GM03348 (cell line): ENCODE data around the gene HIVEP3.

Source experiments
- DNase-seq: peaks from one replicate; pipeline ENCODE4 v3.0.0; 2012; ENCODE audit warnings: low spot score

HIVEP3 gene

GRCh38 chr1:41611932-41612450 lies 306.7 kb downstream of the HIVEP3 start:
- DNase-seq, result no peak

- DNase-seq, result no peak
These were observed 307.4 kb downstream of the HIVEP3 start for GRCh38 chr1:41611068-41611931.

DNA sequence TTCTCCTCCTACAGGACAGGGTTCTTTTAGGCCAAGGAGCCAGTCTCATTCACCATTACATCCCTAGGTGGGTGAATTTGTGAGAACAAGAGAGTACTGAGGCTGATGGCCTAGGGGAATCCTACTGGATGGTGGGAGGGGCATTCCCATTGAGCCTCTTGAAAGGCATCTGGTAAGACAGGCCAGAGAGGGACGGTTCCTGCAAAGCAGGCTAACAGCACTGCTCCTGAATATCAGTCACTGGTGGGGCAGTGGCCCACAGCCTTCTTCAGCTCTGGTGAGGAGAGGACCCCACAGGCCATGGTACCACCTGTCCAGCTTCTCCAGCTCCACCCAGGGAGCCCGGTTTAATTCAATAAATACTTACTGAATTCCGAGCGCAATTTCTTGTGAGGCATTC lies 308.4 kb downstream of the HIVEP3 start:
- DNase-seq, result no peak

DNA sequence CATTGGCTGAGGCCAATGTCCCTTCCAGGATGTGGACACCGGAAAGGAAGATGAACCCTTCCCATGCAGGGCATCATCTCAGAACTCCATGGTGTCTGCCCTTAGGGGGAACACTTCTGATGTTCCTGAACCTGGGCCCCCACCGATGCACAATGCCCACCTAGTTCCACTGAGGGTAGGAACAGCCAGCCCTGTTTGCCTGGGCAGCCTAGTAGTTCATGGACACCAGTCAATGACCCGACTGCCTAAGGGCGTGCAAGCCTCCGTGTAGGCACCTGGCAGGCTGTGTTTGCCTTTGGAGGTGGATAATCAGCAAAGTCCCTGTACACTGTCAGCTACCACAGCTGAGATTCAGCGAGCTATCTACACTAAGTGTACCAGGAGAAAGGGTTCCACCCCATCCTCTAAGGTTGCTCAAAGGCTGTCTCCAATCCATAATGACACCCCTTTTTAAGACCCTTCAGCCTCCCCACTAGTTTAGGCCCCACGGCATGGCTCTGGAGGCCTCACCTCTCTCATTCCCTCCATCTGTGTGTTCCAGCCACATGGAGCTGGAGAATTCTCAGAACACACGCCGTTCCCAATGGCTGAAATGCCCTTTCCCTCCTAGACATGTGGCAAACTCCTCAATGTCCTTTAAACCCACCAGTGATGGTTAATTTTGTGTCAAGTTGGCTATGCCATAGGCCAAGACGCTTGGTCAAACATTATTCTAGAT lies 309.4 kb downstream of the HIVEP3 start:
- DNase-seq, result no peak

DNA sequence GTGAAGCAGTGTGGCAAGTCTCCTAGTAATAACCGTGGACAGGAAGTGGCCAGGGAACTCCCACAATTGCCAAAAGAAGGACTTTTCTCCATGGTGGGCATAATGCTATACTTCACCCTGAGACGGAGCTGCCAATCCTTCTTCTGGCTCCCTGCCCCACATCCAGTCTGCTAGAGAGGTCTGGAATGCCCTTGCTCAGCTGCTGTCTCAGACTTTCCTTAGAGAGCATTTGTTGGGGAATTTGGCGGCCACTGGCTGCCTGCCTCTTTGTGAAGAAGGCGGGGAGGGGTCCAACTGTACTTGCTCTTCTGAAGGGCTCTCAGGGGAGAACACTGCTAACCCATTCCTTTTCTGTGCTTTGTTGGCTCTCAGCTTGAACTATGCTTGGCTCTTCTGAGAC lies 310.5 kb downstream of the HIVEP3 start:
- DNase-seq, result peak; percentile 42

GRCh38 chr1:41607808-41608207 lies 310.9 kb downstream of the HIVEP3 start:
- DNase-seq, result no peak

DNA sequence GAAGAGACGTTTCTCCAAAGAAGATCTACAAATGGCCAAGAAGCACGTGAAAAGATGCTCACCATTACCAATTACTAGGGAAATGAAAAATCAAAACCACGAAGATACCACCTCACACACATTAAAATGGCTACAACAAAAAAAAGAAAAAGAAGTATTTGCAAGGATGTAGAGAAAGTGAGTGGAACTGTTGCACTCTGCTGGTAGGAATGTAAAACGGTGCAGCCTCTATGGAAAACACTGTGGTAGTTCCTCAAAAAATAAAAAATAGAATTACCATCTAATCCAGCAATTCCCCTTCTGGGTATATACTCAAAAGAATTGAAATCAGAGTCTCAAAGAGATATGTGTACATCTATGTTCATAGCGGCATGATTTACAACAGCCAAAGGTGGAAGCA lies 318.8 kb downstream of the HIVEP3 start:
- DNase-seq, result no peak

DNA sequence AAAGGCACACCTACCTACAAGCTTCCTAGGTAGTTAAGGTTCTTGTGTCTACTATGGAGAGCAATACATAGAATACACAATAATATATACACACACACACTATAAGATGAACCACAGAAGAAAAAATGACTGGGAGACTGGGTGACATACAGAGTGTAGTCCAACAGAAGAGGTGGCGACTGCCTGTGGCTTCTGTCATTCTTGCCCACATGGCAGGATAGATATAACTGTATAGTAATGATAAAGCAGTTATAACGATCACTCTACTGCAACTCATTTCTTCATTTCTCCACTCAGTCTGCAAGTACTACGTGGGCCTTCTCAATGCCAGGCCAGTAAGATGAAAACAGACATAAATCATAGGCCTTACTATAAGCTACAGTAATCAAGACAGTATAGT lies 320.4 kb downstream of the HIVEP3 start:
- no peak for DNase-seq

DNA sequence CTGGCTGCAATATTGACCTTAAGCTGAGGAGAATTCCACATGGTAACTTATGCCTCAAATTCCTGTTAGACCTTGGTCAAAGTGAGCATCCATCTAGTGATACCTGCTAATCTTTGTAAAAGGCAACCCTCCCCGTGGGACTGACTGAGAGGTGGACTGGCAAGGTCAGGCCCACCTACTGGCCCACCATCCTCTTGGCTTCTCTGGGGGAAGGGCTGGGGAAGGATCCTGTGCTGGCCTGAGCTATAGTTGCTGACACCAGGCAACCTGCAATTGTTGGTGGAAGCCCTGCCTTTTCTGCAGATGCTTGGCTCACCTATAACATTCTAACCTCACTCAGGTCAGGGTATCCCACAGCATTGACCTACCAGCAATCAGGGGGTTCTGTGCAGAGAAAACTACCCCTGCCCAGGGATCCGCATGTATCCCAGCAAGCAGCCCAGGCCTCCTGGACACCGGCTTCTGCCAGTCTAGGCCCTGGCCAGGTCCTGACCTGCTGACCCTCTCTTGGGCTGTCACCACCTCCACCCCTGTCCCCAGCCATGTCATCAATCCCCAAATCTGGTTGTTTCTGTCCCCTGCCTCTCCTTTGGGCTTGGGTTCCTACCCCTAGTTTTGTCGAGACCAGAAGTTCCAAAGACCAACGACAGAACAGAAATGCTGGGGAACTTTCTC lies 326.1 kb downstream of the HIVEP3 start:
- DNase-seq, result no peak

GRCh38 chr1:41591891-41592290 lies 326.8 kb downstream of the HIVEP3 start:
- no peak for DNase-seq

- DNase-seq, result no peak
These were observed 328.4 kb downstream of the HIVEP3 start for GRCh38 chr1:41590331-41590730.

DNA sequence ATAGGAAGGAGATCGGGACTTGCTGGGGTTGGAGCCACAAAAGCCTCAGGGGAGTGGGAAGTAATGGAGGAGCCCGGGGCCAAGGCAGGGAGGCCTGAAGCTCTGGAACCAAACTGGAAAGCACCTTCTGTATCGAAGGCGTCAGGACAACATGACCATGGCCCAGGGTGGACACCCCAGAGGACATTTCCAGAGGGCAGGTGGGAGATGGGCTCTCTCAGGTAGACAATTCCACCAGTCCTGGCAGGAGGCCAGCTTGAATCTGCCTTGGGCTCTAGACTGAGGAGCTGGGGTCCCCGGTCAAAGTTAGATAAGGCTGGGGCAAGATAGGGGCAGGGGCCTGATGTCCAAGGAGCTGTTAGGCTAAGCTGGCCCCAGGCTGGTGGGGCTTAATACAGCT lies 329.3 kb downstream of the HIVEP3 start:
- DNase-seq, result no peak

GRCh38 chr1:41588334-41588875 lies 330.3 kb downstream of the HIVEP3 start:
- DNase-seq, result no peak

- DNase-seq, result no peak
These were observed 330.9 kb downstream of the HIVEP3 start for GRCh38 chr1:41587791-41588190.

DNA sequence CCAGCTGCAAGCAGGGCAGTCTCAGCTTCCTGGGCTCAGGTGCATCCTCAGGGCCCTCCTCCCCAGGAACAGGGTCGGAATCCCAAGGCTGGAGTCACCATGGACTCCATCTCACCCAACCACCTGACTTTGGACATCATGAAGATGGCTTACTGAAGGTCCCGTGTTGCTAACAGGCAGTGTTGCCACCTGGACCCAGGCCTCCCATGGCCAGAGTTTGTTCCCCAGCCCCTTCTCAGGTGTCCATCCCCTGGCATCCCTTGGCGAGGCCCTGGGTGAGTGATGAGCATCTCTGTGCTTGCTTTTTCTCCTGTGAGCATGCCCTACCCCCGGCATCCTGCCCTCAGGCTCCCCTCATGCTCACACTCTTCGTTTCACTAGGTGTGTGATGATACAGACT lies 332.5 kb downstream of the HIVEP3 start:
- DNase-seq, result no peak

DNA sequence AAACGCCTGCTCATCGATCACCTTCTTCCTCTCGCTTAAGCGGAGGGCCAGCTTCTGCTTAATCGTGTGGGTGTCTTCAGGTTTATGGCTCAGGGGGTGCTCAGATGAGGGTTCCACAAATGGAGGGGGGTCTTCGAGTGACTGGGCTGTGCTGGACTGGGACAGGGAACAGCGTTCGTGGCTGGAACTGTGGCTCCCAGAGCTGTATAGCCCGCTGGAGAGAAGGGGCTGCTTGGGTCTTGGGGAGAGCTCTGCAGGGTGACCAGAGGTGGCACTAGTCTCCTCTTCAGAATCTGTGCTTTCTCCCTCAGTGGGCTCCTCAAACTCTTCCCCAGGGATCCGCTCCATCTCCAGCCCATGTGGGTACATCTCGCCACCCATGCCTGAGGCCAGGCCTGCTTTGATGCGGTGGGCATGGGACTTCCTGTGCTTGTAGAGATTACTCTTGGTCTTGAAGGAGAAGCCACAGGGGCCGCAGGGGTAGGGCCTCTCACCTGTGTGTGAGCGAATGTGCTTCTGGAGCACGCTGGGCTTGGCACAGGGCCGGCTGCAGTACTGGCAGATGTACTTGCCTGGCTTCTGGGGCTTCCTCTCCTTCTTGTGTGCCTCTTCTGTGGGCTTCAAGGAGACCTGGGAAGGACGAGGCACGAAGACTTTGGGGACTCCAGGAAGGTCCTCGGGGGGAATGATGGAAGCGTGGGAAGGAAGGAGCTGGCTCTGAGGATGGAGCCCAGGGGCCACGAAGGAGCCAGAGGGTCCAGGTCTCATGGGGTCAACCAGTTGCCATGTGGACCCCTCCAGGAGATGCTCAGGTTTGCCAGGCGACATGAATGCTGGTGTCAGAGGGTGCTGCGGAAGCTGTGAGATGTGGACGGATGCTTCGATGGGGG lies 334.8 kb downstream of the HIVEP3 start:
- no peak for DNase-seq

DNA sequence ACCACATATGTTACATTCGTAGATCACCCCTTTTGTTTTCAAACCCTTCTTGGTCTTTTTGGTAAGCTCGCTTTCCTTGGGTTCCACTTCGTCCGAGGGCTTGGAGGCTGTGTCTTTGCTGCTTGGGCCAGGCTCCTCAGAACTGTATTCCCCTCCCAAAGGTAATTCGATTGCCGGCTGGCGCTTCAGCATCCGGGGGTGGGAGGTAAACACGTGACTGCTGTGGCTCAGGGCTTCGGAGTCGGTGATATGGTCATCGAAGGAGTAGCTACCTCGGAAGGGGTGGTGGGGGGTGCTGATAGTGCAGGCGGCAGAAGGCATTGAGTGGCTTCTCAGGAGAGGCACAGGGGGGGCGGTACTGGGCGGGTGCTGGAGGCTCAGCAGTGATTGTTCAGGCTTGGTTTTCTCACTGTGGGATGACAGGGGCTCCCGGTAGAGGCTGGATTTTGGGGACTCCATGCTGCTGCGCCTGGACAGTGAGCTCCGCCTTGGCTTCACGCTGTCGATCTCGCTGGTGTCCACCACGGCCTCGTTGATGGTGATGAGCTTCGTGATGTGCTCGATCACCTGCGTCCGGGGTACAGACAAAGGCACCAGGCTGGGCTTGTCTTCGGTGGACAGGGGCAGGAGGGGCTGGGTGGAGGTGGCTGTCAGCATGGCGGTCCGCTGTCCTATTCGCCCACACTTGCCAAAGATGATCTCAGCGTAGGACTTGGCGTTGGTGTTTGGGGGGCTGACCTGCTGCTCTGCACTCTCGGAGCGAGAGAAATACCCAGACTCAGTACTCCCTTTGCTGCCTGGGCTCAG lies 335.7 kb downstream of the HIVEP3 start:
- DNase-seq, result no peak

- DNase-seq, result no peak
These were observed 336.4 kb downstream of the HIVEP3 start for GRCh38 chr1:41582351-41582750.

DNA sequence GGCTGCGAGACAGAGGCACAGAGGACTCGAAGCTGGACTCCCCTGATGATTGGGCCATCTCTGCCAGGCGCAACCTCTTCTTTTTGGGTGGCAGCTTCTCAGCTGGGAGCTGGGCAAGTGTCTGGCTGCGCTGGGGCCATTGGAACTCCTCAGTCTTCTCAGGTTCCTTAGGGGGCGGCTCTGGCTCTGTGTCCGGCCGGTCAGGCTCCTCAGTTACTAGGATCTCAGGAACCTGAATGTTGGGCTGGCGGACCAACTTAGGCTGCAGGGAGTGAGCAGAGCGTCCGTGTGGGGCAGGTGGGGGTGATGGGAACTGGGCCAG lies 336.8 kb downstream of the HIVEP3 start:
- no peak for DNase-seq

- no peak for DNase-seq
These were observed 337.3 kb downstream of the HIVEP3 start for GRCh38 chr1:41581216-41582003.
